ENCODE measurements around the gene VSTM1. TPM values are rescaled to one million over a fixed set of nuclear protein-coding genes. Genes with fewer than 3 reads are reported as not detected.

VSTM1 gene
- total and polyA plus RNA-seq, 2 of the 4 experiments (the other 2 are of a cell fraction): not detected

DNA sequence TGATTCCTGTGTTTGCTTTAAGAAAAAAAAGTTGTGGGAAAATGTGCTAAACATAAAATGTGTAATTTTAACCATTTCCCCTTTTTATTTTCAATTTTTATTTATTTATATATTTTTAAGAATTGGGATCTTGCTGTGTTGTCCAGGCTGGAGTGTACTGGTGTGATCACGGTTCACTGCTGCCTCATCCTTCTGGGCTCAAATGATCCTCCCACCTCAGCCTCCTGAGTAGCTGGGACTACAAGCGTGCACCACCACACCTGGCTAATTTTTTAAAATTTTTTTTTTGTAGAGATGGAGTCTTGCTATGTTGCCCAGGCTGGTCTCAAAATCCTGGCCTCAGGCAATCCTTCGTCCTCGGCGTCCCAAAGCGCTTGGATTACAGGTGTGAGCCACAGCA lies 53.2 kb downstream of the VSTM1 start:
- dilution Hi-C loops (cut with HindIII; ENCODE audit: low sequenced_read_pairs, unreplicated experiment): no loop called here
- no peaks in the 10 kb centered on the region for H3K9me1 ChIP-seq (ENCODE audit: insufficient read depth, low read length)
- H3K14ac ChIP-seq (replicated peaks; ENCODE audit: low read depth, low read length): no peak overlapping the region
- intact Hi-C loops (cut with micrococcal nuclease): no loop called here
- DNase-seq: no peak
- H2AK5ac ChIP-seq (ENCODE audit: low read depth, low read length): no peak overlapping the region
- no peak overlapping the region for H3K4ac ChIP-seq (ENCODE audit: low read depth, low read length)
- no peak overlapping the region for H3K18ac ChIP-seq (ENCODE audit: low read depth, low read length)
- H3K4me2 ChIP-seq (ENCODE audit: low read depth, low read length): no peak overlapping the region
- no peaks in the 10 kb centered on the region for H3K9me3 ChIP-seq (ENCODE audit: control insufficient read depth, insufficient read depth, low read length)
- no peak overlapping the region for H2BK120ac ChIP-seq (ENCODE audit: low read depth, low read length)
- TF ChIP-seq POLR2A (IDR thresholded peaks at IDR 0.05; ENCODE audit: low read depth, low read length) (no peak), BHLHE40 (IDR thresholded peaks at IDR 0.05; ENCODE audit: low read depth, low read length) (no peak), NFE2L2 (IDR thresholded peaks at IDR 0.05; ENCODE audit: low read depth, low read length) (no peak)
- no peak overlapping the region for H2BK15ac ChIP-seq (ENCODE audit: low read depth, low read length)
- CTCF ChIA-PET: interaction anchor here (1.0 kb wide), 1 partner anchor 104 kb away, joined by 3 read pairs; no protein-coding TSS in a partner anchor
- no peak overlapping the region for H2BK20ac ChIP-seq (ENCODE audit: low read depth, low read length)
- no peak overlapping the region for H3K23ac ChIP-seq (ENCODE audit: low read depth, low read length)
- H3K9ac ChIP-seq (ENCODE audit: low read depth, low read length): no peak overlapping the region
- ATAC-seq (ENCODE audit: low read depth): no peak
- WGBS, 2 experiments (ENCODE audit: extremely low coverage in 2 of 2, insufficient read length in 1 of 2): no CpG with 5 or more reads among the region's 6 CpGs
- no peak overlapping the region for H4K5ac ChIP-seq (ENCODE audit: low read depth, low read length)
- in situ Hi-C loops (cut with MboI; ENCODE audit: low sequenced_read_pairs): no loop called here
- no peaks in the 10 kb centered on the region for H4K20me1 ChIP-seq (ENCODE audit: insufficient read depth, low read length)
- no peak overlapping the region for H2AK9ac ChIP-seq (replicated peaks; ENCODE audit: low read depth, low read length, poor library complexity)
- H3K4me1 ChIP-seq (ENCODE audit: control insufficient read depth, insufficient read depth, low read length): 0 out of 2 replicates have a peak, but pooled peaks cover 2% of the 10 kb centered on the region
- no peak overlapping the region for H3K56ac ChIP-seq (ENCODE audit: extremely low read depth, insufficient read depth, low read length)
- no peak overlapping the region for H3K4me3 ChIP-seq (ENCODE audit: insufficient read depth, low read depth, low read length)
- H2BK5ac ChIP-seq (ENCODE audit: low read depth, low read length, poor library complexity, severe bottlenecking): no peak overlapping the region
- H2AFZ ChIP-seq (replicated peaks; ENCODE audit: low read length, poor library complexity): no peak overlapping the region
- no peaks in the 10 kb centered on the region for H3K36me3 ChIP-seq (ENCODE audit: control insufficient read depth, insufficient read depth, low read length)
- H3K27ac ChIP-seq (ENCODE audit: insufficient read depth, low read length): no peak overlapping the region
- POLR2A ChIA-PET (ENCODE audit: unreplicated experiment): no interaction called here
- H4K8ac ChIP-seq (ENCODE audit: low read depth in 2 of 2, low read length in 2 of 2): no peak overlapping the region
- no TSS peak for BruUV-seq (replicated peaks)
- H4K91ac ChIP-seq (ENCODE audit: insufficient read depth, low read depth, low read length): no peak overlapping the region
- H3K27me3 ChIP-seq (ENCODE audit: control insufficient read depth, insufficient read depth, low read length): no peaks in the 10 kb centered on the region
- no peaks in the 10 kb centered on the region for H3K79me1 ChIP-seq (ENCODE audit: low read depth in 1 of 2, low read length in 2 of 2)
